ENCODE measurements around the gene DNAH9.

Gene DNAH9

DNA sequence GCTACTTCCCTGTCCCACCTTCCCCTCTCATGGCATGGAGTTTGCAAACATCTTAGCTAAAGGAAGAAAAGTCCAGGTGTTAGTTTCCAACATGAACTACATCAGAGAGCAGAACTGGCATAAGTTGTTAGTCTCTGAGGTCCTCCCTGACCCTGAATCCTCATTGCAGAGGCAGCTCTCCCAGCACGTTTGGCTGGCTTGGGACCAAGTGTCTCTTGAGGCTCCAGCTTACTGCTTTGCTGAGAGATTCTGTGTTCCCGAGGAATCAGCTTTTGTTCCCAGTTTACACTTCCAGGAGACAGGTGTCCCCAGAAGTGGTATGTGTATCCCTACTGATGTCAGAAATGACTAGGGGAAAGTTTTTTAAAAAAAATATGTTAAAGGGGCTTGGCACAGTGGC, 14.7 kb downstream of the DNAH9 start:
- no peak for FAIRE-seq

DNA sequence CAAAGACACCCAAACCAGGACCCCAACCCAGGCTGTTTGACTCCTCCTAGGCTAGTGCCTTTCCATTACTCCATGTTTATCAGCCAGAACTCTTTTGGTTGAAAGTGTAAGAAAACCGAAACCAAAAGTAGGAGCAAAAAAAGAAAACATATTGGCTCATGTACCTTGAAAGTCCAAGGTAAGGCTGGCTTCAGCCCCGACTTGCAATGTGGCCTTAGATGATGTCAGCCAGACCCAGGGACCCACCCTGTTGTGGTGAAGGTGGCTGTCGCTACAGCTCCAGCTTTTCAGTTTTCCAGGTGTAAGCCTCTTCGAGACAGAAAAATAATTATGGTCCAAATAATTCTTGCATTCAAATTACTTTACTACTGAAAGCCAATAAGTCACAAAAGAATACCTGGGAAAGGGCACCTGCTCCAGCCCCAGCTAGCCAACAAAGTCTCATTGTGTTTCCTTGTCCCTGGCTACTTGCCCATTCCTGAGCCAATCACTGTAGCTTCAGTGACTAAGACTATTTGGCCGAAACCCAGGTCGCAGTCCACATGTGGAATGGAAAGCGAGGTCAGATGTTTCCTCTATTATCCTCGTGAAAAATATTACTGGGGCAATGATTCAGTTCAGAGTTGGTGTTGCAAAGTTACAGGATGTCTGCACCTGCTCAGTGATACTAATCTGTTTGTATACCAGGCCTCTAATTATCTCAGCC, 20.7 kb downstream of the DNAH9 start:
- FAIRE-seq = no peak

DNA sequence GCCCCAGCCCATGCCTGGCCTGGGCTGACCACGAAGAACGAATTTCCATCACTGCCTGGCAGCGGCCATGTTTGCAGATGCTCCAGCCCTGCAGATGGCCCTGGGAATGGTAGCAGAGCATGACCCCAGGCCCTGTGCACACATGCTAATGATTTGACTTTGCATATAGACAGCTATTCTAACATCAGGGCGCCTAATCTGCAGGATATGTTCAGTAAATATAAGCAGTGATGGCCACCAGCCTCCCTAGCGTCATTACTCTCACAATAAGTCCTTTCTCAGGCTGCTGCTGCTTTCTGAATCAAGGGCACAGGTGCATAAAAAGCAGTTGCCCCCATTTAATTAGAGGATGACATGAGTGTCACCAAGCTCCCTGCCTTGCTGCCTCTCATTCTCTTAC, 24.2 kb downstream of the DNAH9 start:
- no peak for FAIRE-seq

DNA sequence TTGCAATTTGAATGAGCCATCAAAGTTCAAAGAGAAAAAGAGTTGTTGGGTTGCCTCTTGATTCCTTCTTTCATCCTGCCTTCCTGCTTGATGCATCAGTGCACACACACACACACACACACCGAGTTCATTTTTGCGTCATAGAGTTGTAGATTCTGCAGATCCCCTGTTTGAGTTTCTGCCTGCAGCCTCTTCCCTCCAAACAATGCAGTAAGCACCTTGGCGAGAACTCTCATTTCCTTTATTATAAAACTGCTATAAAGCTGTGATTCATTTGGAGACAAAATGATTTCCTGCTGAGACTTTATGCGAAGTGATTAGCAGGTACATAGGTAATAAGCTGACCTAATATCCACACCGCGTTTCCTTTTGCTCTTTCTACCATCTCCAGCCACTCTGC, 26.7 kb downstream of the DNAH9 start:
- no peak for FAIRE-seq

DNA sequence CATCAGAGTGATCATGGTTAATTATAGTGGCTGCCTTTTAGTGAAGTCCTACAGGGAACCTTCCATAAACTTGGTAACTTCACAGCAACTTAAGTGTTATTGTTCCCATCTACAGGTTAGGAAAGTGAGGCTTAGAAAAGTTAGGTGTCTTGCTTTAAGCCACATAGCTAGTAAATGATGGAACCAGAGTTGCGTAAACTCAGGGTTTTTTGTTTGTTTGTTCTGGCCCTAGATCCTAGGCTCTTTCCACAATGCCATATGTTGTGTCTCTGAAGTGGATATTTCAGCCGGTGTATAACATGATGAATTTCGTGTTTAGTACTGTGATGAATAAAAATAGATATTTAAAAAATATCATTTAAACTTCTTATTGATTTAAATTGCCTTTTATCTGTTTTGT, 27.6 kb downstream of the DNAH9 start:
- FAIRE-seq = no peak

DNA sequence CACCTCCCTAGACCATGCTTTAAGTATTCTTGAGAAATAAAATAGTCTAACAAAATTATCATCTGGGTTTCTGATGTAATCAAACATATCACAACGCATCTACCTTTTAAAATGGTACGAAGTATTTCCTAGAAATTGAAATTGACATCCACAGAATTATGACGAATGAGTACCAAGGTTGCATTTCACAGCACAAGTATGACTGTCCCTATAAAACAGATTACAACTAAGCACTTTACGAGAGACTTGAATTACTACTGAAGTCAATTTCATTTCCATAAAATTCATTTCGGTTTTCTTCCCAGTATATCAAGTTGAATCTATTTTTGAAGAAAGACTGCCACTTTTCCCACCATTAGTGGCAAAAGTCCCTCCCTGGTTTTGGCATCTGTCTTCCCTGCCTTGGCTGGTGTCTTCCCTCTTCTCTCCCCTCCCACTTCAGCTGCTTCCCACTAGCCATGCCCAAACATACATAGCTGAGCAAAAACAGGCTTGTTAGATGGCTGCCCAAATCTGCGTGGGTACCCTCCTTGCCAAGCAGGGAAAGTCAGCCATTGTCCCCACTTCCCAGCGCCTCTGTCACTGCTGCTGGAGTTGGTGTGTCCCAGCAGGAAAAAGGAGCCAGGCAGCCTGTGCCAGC, 29.2 kb downstream of the DNAH9 start:
- FAIRE-seq = no peak

DNA sequence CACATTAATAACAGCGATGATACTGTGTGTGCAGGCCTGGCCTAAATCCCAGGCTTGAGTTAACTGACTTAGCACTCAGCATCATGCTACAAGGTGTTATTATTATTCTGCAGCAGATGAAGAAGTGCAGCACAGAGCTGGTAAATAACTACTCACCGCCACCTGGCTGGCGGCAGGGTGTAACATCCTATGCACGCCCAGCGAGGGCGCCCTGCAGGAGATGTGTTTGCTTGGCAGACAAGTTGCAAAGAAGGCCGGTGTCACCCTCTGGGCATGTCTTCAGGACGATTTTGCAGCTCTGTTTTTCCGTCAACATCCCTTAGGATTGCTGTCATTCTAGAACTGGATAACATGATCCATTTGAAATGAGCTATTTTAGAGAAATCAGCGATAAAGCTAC, 30.1 kb downstream of the DNAH9 start:
- no peak for FAIRE-seq

DNA sequence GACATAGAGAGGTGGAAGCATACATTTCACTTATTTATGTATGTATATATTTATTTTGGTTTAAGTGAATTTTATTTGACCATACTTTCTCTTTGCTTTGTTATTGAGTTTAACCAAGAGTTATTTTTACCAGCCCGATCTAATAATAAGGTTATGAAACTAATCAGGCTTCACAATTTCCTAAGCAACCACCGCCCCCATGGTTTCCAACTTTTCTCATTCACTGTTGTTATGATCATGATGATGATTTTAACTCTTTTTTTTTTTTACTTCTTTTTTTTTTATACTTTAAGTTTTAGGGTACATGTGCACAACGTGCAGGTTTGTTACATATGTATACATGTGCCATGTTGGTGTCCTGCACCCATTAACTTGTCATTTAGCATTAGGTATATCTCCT, 30.6 kb downstream of the DNAH9 start:
- no peak for FAIRE-seq

DNA sequence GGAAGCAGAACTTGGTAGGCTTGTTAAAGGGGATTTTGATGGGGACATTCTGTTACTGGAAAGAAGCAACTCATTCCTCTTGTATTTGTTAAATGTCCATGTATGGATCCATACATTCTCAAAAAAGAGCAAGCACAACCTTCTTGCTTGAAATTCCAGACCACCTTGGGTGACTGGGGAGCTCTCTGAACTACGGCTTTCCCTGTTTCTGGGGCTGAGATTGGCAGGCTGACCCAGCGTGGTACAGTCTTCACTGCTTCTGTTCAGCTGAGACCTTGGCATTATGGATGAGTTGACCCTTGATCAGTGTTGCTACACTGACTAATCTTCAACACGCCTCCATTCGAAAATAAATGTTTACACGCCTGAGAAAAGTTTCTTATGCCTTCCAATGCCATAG, 38.5 kb downstream of the DNAH9 start:
- FAIRE-seq = no peak

DNA sequence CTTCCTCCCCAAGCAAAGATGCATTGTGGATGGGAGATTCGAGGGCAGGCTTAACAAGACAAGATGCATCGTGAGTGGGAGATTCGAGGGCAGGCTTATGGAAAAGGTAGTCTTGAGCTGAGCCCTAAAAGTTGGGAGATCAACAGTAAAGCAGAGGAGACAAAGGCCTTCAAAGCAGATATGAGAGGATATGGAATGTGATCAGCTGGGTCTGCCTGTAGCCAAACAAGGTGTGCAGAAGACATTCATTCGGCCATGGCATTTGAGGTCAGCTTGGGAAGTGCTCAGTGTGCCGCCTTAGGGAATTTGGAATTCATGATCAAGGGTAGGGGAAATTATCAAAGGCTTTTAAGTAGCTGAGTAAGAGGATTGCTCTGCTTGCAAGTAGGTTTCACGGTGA, 39.5 kb downstream of the DNAH9 start:
- no peak for FAIRE-seq

DNA sequence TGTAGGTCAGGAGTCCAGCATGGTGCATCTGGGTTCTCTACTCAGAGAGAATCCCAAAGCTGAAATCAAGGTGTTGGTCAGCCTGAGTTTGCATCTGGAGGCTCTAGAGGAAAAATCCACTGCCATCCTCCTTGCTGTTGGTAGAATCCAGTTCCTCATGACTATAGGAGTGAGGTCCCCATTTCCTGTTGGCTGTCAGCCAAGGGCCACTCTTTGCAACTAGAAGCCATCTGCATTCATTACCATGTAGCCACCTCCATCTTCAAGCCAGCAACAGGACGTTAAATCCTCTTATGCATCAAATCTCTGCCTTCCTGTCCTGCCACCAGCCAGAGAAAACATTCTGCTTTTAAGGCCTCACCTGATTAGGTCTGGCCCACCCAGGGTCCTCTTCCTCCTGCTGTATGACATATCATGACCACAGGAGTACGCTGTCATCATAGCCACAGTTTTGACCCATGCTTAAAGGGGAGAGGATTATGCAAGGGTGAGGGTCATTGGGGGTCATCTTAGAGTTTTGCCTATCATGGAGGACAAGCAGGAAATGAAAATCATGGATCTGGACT, 40.5 kb downstream of the DNAH9 start:
- FAIRE-seq = no peak

DNA sequence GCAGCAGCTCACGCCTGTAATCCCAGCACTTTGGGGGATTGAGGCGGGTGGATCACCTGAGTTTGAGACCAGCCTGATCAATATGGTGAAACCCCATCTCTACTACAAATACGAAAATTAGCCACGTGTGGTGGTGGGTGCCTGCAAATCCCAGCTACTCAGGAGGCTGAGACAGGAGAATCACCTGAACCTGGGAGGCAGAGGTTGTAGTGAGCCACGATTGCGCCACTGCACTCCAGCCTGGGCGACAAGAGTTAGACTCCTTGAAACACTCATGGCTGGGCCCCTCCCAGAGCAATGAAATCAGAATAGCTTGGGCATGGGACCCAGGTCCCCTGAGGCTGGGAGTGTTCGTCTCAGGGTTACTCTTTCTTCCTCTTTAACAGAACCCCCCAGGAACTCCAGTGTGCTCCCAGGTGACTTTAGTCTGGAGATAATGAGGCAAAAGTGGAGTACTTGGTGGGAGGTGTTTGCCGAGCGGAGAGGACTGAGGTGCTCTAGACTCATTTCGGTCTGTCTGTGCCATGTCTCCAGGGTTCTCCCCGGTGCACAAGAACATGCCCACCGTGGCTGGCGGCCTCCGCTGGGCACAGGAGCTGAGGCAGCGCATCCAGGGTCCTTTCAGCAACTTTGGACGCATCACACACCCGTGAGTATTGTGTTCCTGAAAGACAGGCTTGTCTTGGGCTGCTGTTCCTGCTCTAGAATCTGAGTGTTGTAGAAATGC, 41.6 kb downstream of the DNAH9 start:
- no peak for FAIRE-seq

DNA sequence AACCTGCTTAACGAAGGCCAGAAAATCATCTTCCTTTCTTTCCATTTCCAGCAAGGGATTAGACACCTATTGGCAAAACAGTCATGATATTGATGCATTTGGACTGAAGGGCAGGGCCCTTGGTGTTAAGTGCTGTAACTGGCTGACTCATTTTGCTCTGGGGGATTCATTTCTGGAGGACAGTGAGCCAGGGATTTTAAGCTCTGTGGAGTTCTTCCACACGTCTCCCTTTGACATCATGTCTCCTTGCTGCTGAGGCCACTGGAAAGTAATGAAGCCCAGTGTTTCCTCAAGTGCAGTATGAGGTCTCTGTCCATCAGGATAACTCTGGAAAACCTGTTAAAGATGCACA, 42.2 kb downstream of the DNAH9 start:
- no peak for FAIRE-seq

DNA sequence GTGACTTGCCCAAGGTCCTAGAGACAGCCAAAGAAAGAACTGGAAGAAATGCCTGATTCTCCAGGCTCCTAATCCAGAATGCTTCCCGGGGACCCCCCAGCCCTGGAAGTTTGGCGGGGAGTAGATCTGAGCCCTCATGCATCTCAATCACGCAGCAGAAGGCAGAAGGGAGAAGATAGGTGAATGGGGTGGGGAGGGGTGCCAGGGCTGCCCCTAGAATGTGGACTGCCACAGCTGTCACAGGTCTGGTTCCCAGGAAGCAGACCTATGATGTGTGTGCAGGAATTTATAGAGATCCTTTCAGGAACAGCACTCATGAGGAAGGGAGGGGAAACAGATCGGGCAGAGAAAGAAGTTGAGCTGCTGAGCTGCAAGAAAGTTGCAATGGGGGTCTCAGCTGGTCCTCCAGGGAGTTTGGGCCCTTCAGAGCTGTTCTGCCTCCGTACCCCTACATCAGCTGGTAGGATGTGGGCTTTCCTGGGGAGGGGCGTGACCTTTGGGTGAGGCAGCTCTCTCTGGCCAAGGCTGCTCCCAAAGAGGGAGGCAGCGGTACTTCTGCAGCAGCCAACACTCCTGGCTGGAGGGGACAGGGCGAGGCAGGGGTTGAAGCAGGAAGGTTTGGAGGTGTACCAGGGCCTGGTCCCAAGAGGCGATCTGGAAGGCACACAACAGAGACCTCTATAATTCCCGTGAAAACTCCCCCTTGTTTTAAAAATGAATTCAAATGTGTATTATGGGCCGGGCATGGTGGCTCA, 43.4 kb downstream of the DNAH9 start:
- no peak for FAIRE-seq

DNA sequence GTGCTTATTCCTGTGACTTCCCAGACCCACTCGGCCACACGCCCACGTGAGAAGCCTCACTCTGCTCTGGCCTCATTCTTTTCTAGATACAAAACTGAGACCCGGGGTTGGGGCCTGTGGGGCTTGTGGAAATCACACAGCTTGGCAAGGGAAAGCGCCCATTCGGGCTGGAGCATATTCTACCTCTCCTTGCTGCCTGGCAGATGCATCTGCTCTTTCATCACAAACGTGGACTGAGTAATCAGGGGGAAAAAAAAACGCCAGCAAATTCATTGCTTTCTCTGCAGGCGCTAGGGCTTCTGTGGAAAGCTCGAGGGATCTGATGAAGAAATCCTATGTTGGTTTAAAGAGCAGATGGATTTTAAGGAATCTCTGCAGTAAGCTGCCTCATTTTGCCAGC, 44.4 kb downstream of the DNAH9 start:
- FAIRE-seq = no peak

DNA sequence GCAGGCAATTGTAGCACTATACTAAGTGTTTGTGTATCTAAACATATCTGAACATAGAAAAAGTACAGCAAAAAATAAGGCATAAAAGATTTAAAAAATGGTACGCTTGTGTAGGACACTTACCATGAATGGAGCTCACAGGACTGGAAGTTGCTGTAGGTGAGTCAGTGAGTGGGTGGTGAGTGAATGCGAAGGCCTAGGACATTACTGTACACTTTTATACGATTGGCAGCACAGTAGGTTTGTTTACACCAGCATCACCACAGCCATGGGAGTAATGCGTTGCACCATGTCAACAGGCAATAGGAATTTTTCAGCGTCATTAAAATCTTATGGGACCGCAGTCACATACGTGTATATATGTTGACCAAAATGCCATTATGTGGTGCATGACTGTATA, 45.6 kb downstream of the DNAH9 start:
- no peak for FAIRE-seq

DNA sequence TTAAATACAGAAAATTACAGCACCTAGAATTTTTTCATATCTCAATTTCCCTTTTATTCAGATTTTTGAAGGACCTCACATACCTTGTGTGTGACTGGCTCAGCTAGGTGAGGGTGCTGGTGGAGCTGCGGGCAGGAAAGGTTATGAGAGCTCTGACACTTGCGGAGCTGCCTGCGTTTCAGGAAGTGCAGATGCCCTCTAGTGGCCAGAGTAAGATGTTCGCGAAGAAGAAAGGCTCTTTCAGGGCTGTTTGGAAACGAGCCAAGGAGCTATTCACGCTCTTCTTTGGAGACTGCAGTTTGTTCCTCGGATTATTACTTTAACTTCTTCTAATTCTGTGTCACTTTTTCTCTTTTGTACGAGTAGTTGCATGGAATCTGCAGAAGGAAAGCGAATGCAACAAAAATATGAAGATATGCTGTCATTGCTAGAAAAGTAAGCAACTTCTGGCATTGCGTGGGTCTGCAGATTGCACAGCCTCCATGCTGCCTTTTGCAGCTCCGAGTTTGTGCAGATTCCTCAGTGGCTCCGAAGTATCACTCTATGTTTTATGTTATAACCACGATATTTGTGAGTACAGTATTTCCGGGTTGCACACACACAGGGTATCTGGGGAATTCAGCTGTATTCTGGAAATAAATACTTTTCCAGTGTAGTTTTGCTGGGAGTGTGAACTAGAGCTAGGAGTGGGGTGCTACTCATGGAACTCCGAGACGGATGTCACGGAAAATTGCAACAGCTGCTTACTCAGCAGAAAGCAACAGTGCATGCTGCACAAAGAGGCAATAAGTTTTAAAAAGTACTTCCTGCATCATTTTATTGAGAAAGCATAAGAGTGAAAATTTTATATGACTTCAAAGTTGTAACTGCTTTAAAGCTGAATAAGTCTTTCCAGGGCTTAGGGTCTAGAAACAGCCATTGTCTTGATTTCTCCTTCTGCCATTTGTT, 46.3 kb downstream of the DNAH9 start:
- FAIRE-seq = no peak

DNA sequence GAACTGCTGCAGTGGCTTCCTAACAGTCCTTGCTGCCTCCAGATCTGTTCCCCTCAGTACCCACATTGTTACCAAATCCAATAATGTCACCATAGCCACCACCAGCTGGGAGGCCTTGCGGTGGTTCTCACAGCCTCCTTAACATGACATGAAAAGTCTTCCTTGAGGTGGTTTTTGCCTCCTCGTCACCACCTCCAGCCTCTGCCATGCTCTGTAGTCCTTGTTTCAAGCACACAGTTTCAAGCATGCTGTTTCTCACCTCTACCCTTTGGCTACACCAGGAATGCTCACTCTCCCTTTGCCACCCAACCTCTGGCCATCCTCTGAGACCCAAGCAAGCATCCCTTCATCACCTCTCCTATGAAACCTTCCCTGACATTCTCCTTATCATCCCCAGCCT, 47.2 kb downstream of the DNAH9 start:
- FAIRE-seq = no peak

DNA sequence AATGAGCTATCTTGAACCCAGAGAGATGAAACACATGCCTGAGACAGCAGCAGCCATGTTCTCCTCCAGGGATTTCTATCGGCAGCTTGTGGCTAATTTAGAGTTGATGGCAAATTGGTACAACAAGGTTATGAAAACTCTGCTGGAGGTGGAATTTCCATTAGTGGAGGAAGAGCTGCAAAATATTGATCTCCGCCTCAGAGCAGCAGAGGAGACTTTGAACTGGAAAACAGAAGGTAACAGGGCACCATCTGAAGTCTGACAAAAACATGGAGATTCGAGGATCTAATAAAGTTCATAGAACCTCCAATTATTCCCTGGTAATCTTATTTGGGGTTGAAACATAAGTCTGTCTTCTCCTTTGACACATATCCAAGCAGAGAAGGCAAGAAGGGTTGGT, 52.8 kb downstream of the DNAH9 start:
- no peak for FAIRE-seq

DNA sequence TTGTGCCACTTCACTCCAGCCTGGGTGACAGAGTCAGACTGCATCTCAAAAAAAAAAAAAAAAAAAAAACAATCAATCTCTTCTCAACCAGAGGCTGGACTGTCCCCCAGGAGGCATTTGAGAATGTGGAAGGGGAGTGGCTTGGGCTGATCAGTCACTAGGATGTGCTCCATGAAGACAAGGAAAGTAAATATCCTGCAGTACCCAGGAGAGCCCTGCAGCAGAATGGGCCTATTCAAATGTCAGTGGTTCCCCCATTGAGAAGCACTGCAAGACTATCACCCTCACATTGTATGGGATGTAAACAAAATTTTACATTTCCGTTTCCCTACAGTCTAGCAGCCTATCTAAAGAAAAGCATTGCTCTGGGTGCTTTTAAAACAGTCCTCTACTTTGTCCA, 70.3 kb downstream of the DNAH9 start:
- no peak for FAIRE-seq

DNA sequence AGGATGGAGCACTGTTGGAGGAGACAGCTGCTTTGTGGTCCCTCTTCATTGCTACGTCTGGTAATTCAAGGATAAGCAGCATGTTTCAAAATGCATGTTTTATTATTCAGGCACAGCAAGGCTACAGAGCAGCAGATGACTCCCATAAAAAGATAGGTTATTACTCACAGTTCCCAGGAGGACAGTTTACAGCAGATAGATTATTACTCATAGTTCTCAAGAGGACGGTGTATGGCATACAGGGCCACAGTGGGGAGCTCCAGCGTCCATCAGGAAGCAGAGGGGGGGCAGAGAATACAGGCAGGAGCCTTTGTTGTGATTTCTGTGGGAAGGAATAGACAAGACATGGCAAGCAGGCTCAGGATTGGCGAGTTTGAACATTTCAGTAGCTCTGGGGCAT, 72.9 kb downstream of the DNAH9 start:
- no peak for FAIRE-seq

DNA sequence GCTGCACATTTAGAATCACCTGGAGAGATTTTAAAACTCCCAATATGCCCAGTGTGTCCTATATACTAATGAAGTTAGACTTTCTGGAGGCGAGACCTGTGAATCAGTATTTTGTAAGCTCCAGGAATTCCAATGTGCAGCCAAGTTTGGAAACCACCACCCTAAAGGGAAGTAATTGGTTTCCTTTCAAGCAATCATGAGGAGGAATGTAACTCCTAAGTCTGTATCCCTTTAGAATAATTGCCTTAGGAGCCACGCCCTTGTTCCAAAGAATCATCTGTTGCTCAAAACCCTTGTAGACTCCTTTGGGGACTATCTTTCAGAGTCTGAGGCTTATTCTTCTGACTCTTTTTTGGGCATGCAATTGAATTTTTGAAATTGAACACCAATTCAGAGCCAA, 84.4 kb downstream of the DNAH9 start:
- FAIRE-seq = no peak

Measured in G401.6 (cell line).